EH (cell line): ENCODE data around the gene B4GALT6.

Source experiments
- DNase-seq: peaks from one replicate; pipeline ENCODE4 v3.0.0-alpha.2; 2015; ENCODE audit warnings: low read depth

Gene B4GALT6

GRCh38 chr18:31632356-31632755, 52.0 kb downstream of the B4GALT6 start:
- no peak for DNase-seq

- no peak for DNase-seq
Measured at GRCh38 chr18:31631526-31631925, 52.9 kb downstream of the B4GALT6 start.

GRCh38 chr18:31630549-31630948, 53.8 kb downstream of the B4GALT6 start:
- DNase-seq: no peak

GRCh38 chr18:31626409-31626808, 58.0 kb downstream of the B4GALT6 start:
- DNase-seq: no peak

- DNase-seq: no peak
Measured at GRCh38 chr18:31624892-31625640, 59.3 kb downstream of the B4GALT6 start.

GRCh38 chr18:31619291-31619690, 65.1 kb downstream of the B4GALT6 start:
- DNase-seq: no peak

- DNase-seq: no peak
Measured at GRCh38 chr18:31618801-31619200, 65.6 kb downstream of the B4GALT6 start.

GRCh38 chr18:31617031-31617717, 67.2 kb downstream of the B4GALT6 start:
- no peak for DNase-seq

- DNase-seq: no peak
Measured at GRCh38 chr18:31616586-31616985, 67.8 kb downstream of the B4GALT6 start.

- DNase-seq: no peak
Measured at GRCh38 chr18:31614044-31614443, 70.3 kb downstream of the B4GALT6 start.

- DNase-seq: no peak
Measured at GRCh38 chr18:31612124-31612523, 72.3 kb downstream of the B4GALT6 start.

GRCh38 chr18:31611511-31611910, 72.9 kb downstream of the B4GALT6 start:
- DNase-seq: no peak

GRCh38 chr18:31610286-31611205, 73.8 kb downstream of the B4GALT6 start:
- no peak for DNase-seq

- DNase-seq: no peak
Measured at GRCh38 chr18:31609886-31610285, 74.5 kb downstream of the B4GALT6 start.

GRCh38 chr18:31607384-31607783, 77.0 kb downstream of the B4GALT6 start:
- DNase-seq: no peak

GRCh38 chr18:31606265-31606664, 78.1 kb downstream of the B4GALT6 start:
- DNase-seq: no peak

GRCh38 chr18:31603315-31603714, 81.1 kb downstream of the B4GALT6 start:
- no peak for DNase-seq

- DNase-seq: no peak
Measured at GRCh38 chr18:31598021-31598805, 86.2 kb downstream of the B4GALT6 start.

- no peak for DNase-seq
Measured at GRCh38 chr18:31596081-31596872, 88.1 kb downstream of the B4GALT6 start.

- no peak for DNase-seq
Measured at GRCh38 chr18:31595121-31595771, 89.1 kb downstream of the B4GALT6 start.
